WTC11 (cell line): ENCODE data around the gene KERA. TPM values are rescaled to one million over a fixed set of nuclear protein-coding genes. Genes with fewer than 3 reads are reported as not detected.

ENCODE experiments used
- ATAC-seq: fragments of 200-7000 bp; cut with Tn5 transposase; 2 replicates; pipeline ENCODE4 v1.10.0; 2021; ENCODE audit warnings: mild to moderate bottlenecking, moderate library complexity
- CTCF ChIA-PET: fragments of 300-600 bp; sonication (Branson Sonifier 250); formaldehyde crosslinking; loops from one replicate; lab custom pipeline; 2021; ENCODE audit warnings: antibody characterized with exemption; lab: Charles Lee
- POLR2A ChIA-PET: fragments of 350-600 bp; sonication (Branson Sonifier 250); formaldehyde crosslinking; loops from one replicate; lab custom pipeline; 2021; ENCODE audit warnings: antibody characterized with exemption; lab: Charles Lee
- DNase-seq: peaks from one replicate; pipeline ENCODE4 v3.0.0; 2021; ENCODE audit warnings: low spot score
- H3K27ac Mint-ChIP-seq: 2 replicates; pipeline ENCODE4 v1.8.0; 2021; ENCODE audit warnings: mixed read lengths
- H3K27me3 Mint-ChIP-seq: 2 replicates; pipeline ENCODE4 v1.8.0; 2021; ENCODE audit warnings: low read depth, mild to moderate bottlenecking, moderate library complexity, mixed read lengths
- H3K36me3 Mint-ChIP-seq: 2 replicates; pipeline ENCODE4 v1.8.0; 2021; ENCODE audit warnings: mixed read lengths
- H3K4me1 Mint-ChIP-seq: 2 replicates; pipeline ENCODE4 v1.8.0; 2022; ENCODE audit warnings: mixed read lengths
- H3K4me3 Mint-ChIP-seq: 2 replicates; pipeline ENCODE4 v1.8.0; 2021; ENCODE audit warnings: mild to moderate bottlenecking, moderate library complexity, mixed read lengths
- H3K9me3 Mint-ChIP-seq: 2 replicates; pipeline ENCODE4 v1.8.0; 2021; ENCODE audit warnings: mixed read lengths
- ATF1 ChIP-seq: sonication (generic); formaldehyde crosslinking; IDR thresholded peaks from 2 replicates; pipeline ENCODE4 v1.8.1; 2023; ENCODE audit warnings: mild to moderate bottlenecking, moderate library complexity, missing genetic modification reagents
- ATF3 ChIP-seq: sonication (generic); formaldehyde crosslinking; conservative IDR thresholded peaks from 2 replicates; pipeline ENCODE4 v1.8.1; 2022; ENCODE audit warnings: mild to moderate bottlenecking, missing genetic modification reagents
- E2F1 ChIP-seq: sonication (generic); formaldehyde crosslinking; IDR thresholded peaks from 2 replicates; pipeline ENCODE4 v1.8.0; 2022; ENCODE audit warnings: mild to moderate bottlenecking, missing genetic modification reagents
- ELF4 ChIP-seq: sonication (generic); formaldehyde crosslinking; IDR thresholded peaks from 2 replicates; pipeline ENCODE4 v1.8.1; 2022; ENCODE audit warnings: low read depth, mild to moderate bottlenecking, moderate library complexity, missing genetic modification reagents
- EMX1 ChIP-seq: fragments of 250-450 bp; sonication (Bioruptor Pico); IDR thresholded peaks from 2 replicates; pipeline ENCODE4 v1.8.0; 2021; ENCODE audit warnings: mild to moderate bottlenecking
- ESRRA ChIP-seq: sonication (generic); formaldehyde crosslinking; IDR thresholded peaks from 2 replicates; pipeline ENCODE4 v1.8.1; 2022; ENCODE audit warnings: mild to moderate bottlenecking, missing genetic modification reagents, borderline replicate concordance
- HMGA2 ChIP-seq: fragments of 250-450 bp; sonication (Bioruptor Pico); IDR thresholded peaks from 2 replicates; pipeline ENCODE4 v1.4.0; 2021; ENCODE audit warnings: mild to moderate bottlenecking, moderate library complexity
- KAT7 ChIP-seq: sonication (generic); formaldehyde crosslinking; IDR thresholded peaks from 2 replicates; pipeline ENCODE4 v1.8.1; 2023; ENCODE audit warnings: missing genetic modification reagents, mild to moderate bottlenecking, borderline replicate concordance
- MXD4 ChIP-seq: fragments of 250-450 bp; sonication (Bioruptor Pico); IDR thresholded peaks from 2 replicates; pipeline ENCODE4 v1.8.0; 2021; ENCODE audit warnings: mild to moderate bottlenecking, moderate library complexity, borderline replicate concordance
- MYBL2 ChIP-seq: sonication (generic); formaldehyde crosslinking; IDR thresholded peaks from 2 replicates; pipeline ENCODE4 v1.8.1; 2023; ENCODE audit warnings: mild to moderate bottlenecking, moderate library complexity, missing genetic modification reagents
- NFE2L1 ChIP-seq: sonication (generic); formaldehyde crosslinking; IDR thresholded peaks from 2 replicates; pipeline ENCODE4 v1.8.1; 2023; ENCODE audit warnings: missing genetic modification reagents
- NR2C2 ChIP-seq: sonication (generic); formaldehyde crosslinking; IDR thresholded peaks from 2 replicates; pipeline ENCODE4 v1.8.0; 2022; ENCODE audit warnings: mild to moderate bottlenecking, missing genetic modification reagents
- SP1 ChIP-seq: sonication (generic); formaldehyde crosslinking; conservative IDR thresholded peaks from 2 replicates; pipeline ENCODE4 v1.8.1; 2022; ENCODE audit warnings: missing genetic modification reagents
- ZBTB21 ChIP-seq: sonication (generic); formaldehyde crosslinking; IDR thresholded peaks from 2 replicates; pipeline ENCODE4 v1.8.1; 2023; ENCODE audit warnings: mild to moderate bottlenecking, missing genetic modification reagents, borderline replicate concordance
- ZBTB43 ChIP-seq: sonication (generic); formaldehyde crosslinking; IDR thresholded peaks from 2 replicates; pipeline ENCODE4 v1.8.1; 2023; ENCODE audit warnings: mild to moderate bottlenecking, missing genetic modification reagents
- ZNF219 ChIP-seq: sonication (generic); formaldehyde crosslinking; IDR thresholded peaks from 2 replicates; pipeline ENCODE4 v1.8.0; 2023; ENCODE audit warnings: missing genetic modification reagents, mild to moderate bottlenecking, borderline replicate concordance
- ZNF671 ChIP-seq: fragments of 250-450 bp; sonication (Bioruptor Pico); IDR thresholded peaks from 2 replicates; pipeline ENCODE4 v1.8.0; 2021; ENCODE audit warnings: mild to moderate bottlenecking
- total RNA-seq: library from RNA; stranded (reverse); gene quantifications from 3 replicates; pipeline ENCODE4 v1.2.3, GENCODE V29; 2021
- TF ChIP-seq, protein P1 (sequence below): fragments of 200-600 bp; IDR thresholded peaks from 2 replicates; pipeline ENCODE4 v1.8.0; 2022; ENCODE audit warnings: antibody characterized with exemption
- TF ChIP-seq, protein P2 (sequence below): sonication (generic); formaldehyde crosslinking; IDR thresholded peaks from 2 replicates; pipeline ENCODE4 v1.8.1; 2022; ENCODE audit warnings: low read depth, mild to moderate bottlenecking, moderate library complexity, missing genetic modification reagents, borderline replicate concordance
- TF ChIP-seq, protein P3 (sequence below): fragments of 250-450 bp; sonication (Bioruptor Pico); IDR thresholded peaks from 2 replicates; pipeline ENCODE4 v2.1.2; 2022; ENCODE audit warnings: mild to moderate bottlenecking, moderate library complexity
- TF ChIP-seq, protein P4 (sequence below): sonication (generic); formaldehyde crosslinking; IDR thresholded peaks from 2 replicates; pipeline ENCODE4 v1.8.0; 2022; ENCODE audit warnings: mild to moderate bottlenecking, missing genetic modification reagents
- TF ChIP-seq, protein P5 (sequence below): sonication (generic); formaldehyde crosslinking; IDR thresholded peaks from 2 replicates; pipeline ENCODE4 v1.8.1; 2023; ENCODE audit warnings: mild to moderate bottlenecking, missing genetic modification reagents, borderline replicate concordance

KERA gene
- total RNA-seq, 1 experiment from 2014 or later = not detected

GRCh38 chr12:91040096-91040755, 17.6 kb downstream of the KERA start:
- H3K9me3 Mint-ChIP-seq = no peaks in the 10 kb centered on the region
- H3K36me3 Mint-ChIP-seq = no peaks in the 10 kb centered on the region
- POLR2A ChIA-PET = no interaction called here
- DNase-seq (no peak), ATAC-seq (no peak)
- H3K4me3 Mint-ChIP-seq = no peak overlapping the region
- TF ChIP-seq HMGA2 (CRISPR knock-in tag) (no peak), MXD4 (CRISPR knock-in tag) (no peak), ATF3 (CRISPR knock-in tag) (no peak), NR2C2 (CRISPR knock-in tag) (no peak)
- TF ChIP-seq, protein P1, sequence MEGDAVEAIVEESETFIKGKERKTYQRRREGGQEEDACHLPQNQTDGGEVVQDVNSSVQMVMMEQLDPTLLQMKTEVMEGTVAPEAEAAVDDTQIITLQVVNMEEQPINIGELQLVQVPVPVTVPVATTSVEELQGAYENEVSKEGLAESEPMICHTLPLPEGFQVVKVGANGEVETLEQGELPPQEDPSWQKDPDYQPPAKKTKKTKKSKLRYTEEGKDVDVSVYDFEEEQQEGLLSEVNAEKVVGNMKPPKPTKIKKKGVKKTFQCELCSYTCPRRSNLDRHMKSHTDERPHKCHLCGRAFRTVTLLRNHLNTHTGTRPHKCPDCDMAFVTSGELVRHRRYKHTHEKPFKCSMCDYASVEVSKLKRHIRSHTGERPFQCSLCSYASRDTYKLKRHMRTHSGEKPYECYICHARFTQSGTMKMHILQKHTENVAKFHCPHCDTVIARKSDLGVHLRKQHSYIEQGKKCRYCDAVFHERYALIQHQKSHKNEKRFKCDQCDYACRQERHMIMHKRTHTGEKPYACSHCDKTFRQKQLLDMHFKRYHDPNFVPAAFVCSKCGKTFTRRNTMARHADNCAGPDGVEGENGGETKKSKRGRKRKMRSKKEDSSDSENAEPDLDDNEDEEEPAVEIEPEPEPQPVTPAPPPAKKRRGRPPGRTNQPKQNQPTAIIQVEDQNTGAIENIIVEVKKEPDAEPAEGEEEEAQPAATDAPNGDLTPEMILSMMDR = no peak
- peaks cover 6% of the 10 kb centered on the region for H3K4me1 Mint-ChIP-seq
- no peaks in the 10 kb centered on the region; the same call in 1 of the 2 replicates for H3K27me3 Mint-ChIP-seq
- CTCF ChIA-PET = no interaction called here
- H3K27ac Mint-ChIP-seq = no peak overlapping the region

- DNase-seq (no peak), ATAC-seq (no peak)
- no peaks in the 10 kb centered on the region for H3K36me3 Mint-ChIP-seq
- no peak overlapping the region for H3K4me3 Mint-ChIP-seq
- no peaks in the 10 kb centered on the region; the same call in 1 of the 2 replicates for H3K27me3 Mint-ChIP-seq
- ChIA-PET POLR2A (no interaction called here), CTCF (no interaction called here)
- no peak for TF ChIP-seq ELF4 (CRISPR knock-in tag)
- no peak for TF ChIP-seq ZNF219 (CRISPR knock-in tag)
- TF ChIP-seq, protein P2, sequence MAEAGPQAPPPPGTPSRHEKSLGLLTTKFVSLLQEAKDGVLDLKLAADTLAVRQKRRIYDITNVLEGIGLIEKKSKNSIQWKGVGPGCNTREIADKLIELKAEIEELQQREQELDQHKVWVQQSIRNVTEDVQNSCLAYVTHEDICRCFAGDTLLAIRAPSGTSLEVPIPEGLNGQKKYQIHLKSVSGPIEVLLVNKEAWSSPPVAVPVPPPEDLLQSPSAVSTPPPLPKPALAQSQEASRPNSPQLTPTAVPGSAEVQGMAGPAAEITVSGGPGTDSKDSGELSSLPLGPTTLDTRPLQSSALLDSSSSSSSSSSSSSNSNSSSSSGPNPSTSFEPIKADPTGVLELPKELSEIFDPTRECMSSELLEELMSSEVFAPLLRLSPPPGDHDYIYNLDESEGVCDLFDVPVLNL = no peak
- TF ChIP-seq, protein P3, sequence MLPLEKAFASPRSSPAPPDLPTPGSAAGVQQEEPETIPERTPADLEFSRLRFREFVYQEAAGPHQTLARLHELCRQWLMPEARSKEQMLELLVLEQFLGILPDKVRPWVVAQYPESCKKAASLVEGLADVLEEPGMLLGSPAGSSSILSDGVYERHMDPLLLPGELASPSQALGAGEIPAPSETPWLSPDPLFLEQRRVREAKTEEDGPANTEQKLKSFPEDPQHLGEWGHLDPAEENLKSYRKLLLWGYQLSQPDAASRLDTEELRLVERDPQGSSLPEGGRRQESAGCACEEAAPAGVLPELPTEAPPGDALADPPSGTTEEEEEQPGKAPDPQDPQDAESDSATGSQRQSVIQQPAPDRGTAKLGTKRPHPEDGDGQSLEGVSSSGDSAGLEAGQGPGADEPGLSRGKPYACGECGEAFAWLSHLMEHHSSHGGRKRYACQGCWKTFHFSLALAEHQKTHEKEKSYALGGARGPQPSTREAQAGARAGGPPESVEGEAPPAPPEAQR (CRISPR knock-in tag) = no peak
- no peak for TF ChIP-seq ZBTB21 (CRISPR knock-in tag)
- TF ChIP-seq ATF1 (CRISPR knock-in tag) = no peak
- no peak for TF ChIP-seq ZBTB43 (CRISPR knock-in tag)
- TF ChIP-seq, protein P4, sequence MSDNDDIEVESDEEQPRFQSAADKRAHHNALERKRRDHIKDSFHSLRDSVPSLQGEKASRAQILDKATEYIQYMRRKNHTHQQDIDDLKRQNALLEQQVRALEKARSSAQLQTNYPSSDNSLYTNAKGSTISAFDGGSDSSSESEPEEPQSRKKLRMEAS (CRISPR knock-in tag) = no peak
- TF ChIP-seq SP1 (CRISPR knock-in tag) = no peak
- no peak for TF ChIP-seq EMX1
- no peak for TF ChIP-seq ESRRA (CRISPR knock-in tag)
- H3K9me3 Mint-ChIP-seq = no peaks in the 10 kb centered on the region
- H3K4me1 Mint-ChIP-seq = peaks cover 6% of the 10 kb centered on the region
- H3K27ac Mint-ChIP-seq = no peak overlapping the region
These were observed 20.5 kb downstream of the KERA start for GRCh38 chr12:91037276-91037675.

DNA sequence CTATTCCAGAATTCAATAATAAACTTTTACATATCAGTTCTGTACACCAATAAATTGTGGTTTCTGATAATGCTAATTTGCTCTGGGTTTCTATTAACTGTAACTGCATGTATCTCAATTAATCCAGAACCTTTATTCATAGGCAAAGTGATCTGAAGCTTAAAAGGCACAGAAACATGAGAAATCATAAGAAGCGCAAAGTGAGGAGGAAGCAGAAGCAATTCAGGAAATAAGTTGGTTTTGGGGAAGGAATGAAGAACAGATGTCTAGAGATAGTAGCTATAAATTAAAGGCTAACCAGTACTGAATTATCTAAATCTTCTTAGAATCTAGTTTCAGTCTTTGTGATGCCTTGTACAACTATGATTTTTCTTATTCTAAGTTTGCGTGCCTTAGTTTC, 24.6 kb downstream of the KERA start:
- no peak for DNase-seq
- Mint-ChIP-seq H3K4me3 (no peak overlapping the region), H3K36me3 (no peaks in the 10 kb centered on the region), H3K27me3 (no peaks in the 10 kb centered on the region), H3K4me1 (no peaks in the 10 kb centered on the region), H3K9me3 (no peaks in the 10 kb centered on the region), H3K27ac (no peak overlapping the region)
- ChIA-PET POLR2A (no interaction called here), CTCF (no interaction called here)
- no peak for ATAC-seq
- TF ChIP-seq, protein P5, sequence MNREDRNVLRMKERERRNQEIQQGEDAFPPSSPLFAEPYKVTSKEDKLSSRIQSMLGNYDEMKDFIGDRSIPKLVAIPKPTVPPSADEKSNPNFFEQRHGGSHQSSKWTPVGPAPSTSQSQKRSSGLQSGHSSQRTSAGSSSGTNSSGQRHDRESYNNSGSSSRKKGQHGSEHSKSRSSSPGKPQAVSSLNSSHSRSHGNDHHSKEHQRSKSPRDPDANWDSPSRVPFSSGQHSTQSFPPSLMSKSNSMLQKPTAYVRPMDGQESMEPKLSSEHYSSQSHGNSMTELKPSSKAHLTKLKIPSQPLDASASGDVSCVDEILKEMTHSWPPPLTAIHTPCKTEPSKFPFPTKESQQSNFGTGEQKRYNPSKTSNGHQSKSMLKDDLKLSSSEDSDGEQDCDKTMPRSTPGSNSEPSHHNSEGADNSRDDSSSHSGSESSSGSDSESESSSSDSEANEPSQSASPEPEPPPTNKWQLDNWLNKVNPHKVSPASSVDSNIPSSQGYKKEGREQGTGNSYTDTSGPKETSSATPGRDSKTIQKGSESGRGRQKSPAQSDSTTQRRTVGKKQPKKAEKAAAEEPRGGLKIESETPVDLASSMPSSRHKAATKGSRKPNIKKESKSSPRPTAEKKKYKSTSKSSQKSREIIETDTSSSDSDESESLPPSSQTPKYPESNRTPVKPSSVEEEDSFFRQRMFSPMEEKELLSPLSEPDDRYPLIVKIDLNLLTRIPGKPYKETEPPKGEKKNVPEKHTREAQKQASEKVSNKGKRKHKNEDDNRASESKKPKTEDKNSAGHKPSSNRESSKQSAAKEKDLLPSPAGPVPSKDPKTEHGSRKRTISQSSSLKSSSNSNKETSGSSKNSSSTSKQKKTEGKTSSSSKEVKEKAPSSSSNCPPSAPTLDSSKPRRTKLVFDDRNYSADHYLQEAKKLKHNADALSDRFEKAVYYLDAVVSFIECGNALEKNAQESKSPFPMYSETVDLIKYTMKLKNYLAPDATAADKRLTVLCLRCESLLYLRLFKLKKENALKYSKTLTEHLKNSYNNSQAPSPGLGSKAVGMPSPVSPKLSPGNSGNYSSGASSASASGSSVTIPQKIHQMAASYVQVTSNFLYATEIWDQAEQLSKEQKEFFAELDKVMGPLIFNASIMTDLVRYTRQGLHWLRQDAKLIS = no peak
- TF ChIP-seq NFE2L1 (CRISPR knock-in tag) = no peak
- no peak for TF ChIP-seq E2F1 (CRISPR knock-in tag)
- TF ChIP-seq KAT7 (CRISPR knock-in tag) = no peak
- no peak for TF ChIP-seq ZNF671
- TF ChIP-seq MYBL2 (CRISPR knock-in tag) = no peak
